ENCODE results near the gene PLEKHO1.
A peak's percentile ranks its signal among the peaks of the same experiment; 100 is the strongest.

DNA sequence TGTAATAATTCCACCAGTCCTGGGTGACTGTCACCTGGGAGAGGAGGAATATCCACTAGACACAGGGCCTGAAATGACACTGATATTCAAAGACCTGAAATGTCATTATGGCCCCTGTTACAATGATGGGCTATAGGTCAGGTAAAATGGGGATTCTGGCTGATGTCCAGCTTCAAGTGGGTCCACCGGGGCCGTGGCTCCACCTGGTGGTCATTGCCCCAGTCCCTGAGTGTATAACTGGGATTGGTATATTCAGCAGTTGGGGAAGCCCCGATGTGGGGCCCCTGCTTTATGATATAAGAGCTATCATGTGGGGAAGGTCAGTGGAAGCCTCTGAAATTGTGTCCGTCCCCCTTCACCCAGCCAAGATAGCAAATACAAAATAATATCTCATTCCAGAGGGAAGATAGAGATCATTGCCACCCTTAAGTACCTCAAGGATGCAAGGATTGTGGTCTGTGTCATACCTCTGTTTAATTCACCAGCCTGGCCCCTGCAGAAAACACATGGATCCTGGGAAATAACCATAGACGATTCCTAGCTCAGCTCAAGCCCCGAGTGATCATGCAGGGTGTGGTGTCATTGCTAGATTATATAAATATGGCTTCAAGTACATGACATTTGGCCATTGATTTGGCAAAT, 19.4 kb downstream of the PLEKHO1 start:
- TF ChIP-seq ZNF501 (tag by site-specific recombination; IDR thresholded peaks at IDR 0.05) = peak; percentile 37; the same call in 1 of the 2 replicates
- no peak for TF ChIP-seq ZBTB7A (tag by site-specific recombination; IDR thresholded peaks at IDR 0.05; ENCODE audit: low read depth)
- TF ChIP-seq, protein P1, sequence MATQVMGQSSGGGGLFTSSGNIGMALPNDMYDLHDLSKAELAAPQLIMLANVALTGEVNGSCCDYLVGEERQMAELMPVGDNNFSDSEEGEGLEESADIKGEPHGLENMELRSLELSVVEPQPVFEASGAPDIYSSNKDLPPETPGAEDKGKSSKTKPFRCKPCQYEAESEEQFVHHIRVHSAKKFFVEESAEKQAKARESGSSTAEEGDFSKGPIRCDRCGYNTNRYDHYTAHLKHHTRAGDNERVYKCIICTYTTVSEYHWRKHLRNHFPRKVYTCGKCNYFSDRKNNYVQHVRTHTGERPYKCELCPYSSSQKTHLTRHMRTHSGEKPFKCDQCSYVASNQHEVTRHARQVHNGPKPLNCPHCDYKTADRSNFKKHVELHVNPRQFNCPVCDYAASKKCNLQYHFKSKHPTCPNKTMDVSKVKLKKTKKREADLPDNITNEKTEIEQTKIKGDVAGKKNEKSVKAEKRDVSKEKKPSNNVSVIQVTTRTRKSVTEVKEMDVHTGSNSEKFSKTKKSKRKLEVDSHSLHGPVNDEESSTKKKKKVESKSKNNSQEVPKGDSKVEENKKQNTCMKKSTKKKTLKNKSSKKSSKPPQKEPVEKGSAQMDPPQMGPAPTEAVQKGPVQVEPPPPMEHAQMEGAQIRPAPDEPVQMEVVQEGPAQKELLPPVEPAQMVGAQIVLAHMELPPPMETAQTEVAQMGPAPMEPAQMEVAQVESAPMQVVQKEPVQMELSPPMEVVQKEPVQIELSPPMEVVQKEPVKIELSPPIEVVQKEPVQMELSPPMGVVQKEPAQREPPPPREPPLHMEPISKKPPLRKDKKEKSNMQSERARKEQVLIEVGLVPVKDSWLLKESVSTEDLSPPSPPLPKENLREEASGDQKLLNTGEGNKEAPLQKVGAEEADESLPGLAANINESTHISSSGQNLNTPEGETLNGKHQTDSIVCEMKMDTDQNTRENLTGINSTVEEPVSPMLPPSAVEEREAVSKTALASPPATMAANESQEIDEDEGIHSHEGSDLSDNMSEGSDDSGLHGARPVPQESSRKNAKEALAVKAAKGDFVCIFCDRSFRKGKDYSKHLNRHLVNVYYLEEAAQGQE (tag by site-specific recombination; IDR thresholded peaks at IDR 0.05) = no peak
- TF ChIP-seq, protein P2, sequence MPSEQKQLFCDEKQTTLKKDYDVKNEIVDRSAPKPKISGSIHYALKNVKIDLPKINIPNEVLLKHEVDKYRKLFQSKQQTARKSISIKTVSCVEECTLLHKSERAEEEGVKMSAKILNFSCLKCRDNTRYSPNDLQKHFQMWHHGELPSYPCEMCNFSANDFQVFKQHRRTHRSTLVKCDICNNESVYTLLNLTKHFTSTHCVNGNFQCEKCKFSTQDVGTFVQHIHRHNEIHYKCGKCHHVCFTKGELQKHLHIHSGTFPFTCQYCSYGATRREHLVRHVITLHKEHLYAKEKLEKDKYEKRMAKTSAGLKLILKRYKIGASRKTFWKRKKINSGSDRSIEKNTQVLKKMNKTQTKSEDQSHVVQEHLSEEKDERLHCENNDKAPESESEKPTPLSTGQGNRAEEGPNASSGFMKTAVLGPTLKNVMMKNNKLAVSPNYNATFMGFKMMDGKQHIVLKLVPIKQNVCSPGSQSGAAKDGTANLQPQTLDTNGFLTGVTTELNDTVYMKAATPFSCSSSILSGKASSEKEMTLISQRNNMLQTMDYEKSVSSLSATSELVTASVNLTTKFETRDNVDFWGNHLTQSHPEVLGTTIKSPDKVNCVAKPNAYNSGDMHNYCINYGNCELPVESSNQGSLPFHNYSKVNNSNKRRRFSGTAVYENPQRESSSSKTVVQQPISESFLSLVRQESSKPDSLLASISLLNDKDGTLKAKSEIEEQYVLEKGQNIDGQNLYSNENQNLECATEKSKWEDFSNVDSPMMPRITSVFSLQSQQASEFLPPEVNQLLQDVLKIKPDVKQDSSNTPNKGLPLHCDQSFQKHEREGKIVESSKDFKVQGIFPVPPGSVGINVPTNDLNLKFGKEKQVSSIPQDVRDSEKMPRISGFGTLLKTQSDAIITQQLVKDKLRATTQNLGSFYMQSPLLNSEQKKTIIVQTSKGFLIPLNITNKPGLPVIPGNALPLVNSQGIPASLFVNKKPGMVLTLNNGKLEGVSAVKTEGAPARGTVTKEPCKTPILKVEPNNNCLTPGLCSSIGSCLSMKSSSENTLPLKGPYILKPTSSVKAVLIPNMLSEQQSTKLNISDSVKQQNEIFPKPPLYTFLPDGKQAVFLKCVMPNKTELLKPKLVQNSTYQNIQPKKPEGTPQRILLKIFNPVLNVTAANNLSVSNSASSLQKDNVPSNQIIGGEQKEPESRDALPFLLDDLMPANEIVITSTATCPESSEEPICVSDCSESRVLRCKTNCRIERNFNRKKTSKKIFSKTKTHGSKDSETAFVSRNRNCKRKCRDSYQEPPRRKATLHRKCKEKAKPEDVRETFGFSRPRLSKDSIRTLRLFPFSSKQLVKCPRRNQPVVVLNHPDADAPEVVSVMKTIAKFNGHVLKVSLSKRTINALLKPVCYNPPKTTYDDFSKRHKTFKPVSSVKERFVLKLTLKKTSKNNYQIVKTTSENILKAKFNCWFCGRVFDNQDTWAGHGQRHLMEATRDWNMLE (tag by site-specific recombination; conservative IDR thresholded peaks at IDR 0.05; ENCODE audit: low read depth) = no peak
- TF ChIP-seq, protein P3, sequence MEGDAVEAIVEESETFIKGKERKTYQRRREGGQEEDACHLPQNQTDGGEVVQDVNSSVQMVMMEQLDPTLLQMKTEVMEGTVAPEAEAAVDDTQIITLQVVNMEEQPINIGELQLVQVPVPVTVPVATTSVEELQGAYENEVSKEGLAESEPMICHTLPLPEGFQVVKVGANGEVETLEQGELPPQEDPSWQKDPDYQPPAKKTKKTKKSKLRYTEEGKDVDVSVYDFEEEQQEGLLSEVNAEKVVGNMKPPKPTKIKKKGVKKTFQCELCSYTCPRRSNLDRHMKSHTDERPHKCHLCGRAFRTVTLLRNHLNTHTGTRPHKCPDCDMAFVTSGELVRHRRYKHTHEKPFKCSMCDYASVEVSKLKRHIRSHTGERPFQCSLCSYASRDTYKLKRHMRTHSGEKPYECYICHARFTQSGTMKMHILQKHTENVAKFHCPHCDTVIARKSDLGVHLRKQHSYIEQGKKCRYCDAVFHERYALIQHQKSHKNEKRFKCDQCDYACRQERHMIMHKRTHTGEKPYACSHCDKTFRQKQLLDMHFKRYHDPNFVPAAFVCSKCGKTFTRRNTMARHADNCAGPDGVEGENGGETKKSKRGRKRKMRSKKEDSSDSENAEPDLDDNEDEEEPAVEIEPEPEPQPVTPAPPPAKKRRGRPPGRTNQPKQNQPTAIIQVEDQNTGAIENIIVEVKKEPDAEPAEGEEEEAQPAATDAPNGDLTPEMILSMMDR (tag by site-specific recombination; IDR thresholded peaks at IDR 0.05) = peak; percentile 67
- TF ChIP-seq, protein P4, sequence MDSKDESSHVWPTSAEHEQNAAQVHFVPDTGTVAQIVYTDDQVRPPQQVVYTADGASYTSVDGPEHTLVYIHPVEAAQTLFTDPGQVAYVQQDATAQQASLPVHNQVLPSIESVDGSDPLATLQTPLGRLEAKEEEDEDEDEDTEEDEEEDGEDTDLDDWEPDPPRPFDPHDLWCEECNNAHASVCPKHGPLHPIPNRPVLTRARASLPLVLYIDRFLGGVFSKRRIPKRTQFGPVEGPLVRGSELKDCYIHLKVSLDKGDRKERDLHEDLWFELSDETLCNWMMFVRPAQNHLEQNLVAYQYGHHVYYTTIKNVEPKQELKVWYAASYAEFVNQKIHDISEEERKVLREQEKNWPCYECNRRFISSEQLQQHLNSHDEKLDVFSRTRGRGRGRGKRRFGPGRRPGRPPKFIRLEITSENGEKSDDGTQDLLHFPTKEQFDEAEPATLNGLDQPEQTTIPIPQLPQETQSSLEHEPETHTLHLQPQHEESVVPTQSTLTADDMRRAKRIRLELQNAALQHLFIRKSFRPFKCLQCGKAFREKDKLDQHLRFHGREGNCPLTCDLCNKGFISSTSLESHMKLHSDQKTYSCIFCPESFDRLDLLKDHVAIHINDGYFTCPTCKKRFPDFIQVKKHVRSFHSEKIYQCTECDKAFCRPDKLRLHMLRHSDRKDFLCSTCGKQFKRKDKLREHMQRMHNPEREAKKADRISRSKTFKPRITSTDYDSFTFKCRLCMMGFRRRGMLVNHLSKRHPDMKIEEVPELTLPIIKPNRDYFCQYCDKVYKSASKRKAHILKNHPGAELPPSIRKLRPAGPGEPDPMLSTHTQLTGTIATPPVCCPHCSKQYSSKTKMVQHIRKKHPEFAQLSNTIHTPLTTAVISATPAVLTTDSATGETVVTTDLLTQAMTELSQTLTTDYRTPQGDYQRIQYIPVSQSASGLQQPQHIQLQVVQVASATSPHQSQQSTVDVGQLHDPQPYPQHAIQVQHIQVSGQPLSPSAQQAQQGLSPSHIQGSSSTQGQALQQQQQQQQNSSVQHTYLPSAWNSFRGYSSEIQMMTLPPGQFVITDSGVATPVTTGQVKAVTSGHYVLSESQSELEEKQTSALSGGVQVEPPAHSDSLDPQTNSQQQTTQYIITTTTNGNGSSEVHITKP (tag by site-specific recombination; IDR thresholded peaks at IDR 0.05) = no peak
- TF ChIP-seq, protein P5, sequence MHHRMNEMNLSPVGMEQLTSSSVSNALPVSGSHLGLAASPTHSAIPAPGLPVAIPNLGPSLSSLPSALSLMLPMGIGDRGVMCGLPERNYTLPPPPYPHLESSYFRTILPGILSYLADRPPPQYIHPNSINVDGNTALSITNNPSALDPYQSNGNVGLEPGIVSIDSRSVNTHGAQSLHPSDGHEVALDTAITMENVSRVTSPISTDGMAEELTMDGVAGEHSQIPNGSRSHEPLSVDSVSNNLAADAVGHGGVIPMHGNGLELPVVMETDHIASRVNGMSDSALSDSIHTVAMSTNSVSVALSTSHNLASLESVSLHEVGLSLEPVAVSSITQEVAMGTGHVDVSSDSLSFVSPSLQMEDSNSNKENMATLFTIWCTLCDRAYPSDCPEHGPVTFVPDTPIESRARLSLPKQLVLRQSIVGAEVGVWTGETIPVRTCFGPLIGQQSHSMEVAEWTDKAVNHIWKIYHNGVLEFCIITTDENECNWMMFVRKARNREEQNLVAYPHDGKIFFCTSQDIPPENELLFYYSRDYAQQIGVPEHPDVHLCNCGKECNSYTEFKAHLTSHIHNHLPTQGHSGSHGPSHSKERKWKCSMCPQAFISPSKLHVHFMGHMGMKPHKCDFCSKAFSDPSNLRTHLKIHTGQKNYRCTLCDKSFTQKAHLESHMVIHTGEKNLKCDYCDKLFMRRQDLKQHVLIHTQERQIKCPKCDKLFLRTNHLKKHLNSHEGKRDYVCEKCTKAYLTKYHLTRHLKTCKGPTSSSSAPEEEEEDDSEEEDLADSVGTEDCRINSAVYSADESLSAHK (tag by site-specific recombination; IDR thresholded peaks at IDR 0.05) = no peak
- no peak for TF ChIP-seq ZNF292 (tag by site-specific recombination; IDR thresholded peaks at IDR 0.05; ENCODE audit: borderline replicate concordance, low read depth)
- TF ChIP-seq TCF7L2 (IDR thresholded peaks at IDR 0.05; ENCODE audit: borderline replicate concordance, low read depth, low read length) = no peak
- TF ChIP-seq MEIS1 (CRISPR knock-in tag; IDR thresholded peaks at IDR 0.05; ENCODE audit: borderline replicate concordance) = no peak
- TF ChIP-seq YY1 (tag by site-specific recombination; IDR thresholded peaks at IDR 0.05) = no peak
- TF ChIP-seq ZNF670 (tag by site-specific recombination; IDR thresholded peaks at IDR 0.05; ENCODE audit: low read depth) = no peak
- TF ChIP-seq ZNF768 (tag by site-specific recombination; IDR thresholded peaks at IDR 0.05) = no peak
- no peak for TF ChIP-seq ZNF112 (tag by site-specific recombination; IDR thresholded peaks at IDR 0.05)

Data from HEK293 (cell line).